ENCODE results near the gene KRT16.
"Not testable (repeated sequence)": the region's sequence is repeated elsewhere in the genome, so short reads cannot be mapped to it uniquely, and the experiment has no call there.

KRT16 gene

GRCh38 chr17:41610965-41611640, 1.5 kb downstream of the KRT16 start:
- TF ChIP-seq CTCF (IDR thresholded peaks at IDR 0.05; ENCODE audit: low read depth, low read length, poor library complexity, severe bottlenecking) (no peak), EZH2phosphoT487 (IDR thresholded peaks at IDR 0.05; ENCODE audit: borderline replicate concordance, low read length) (no peak)
- no peak overlapping the region for H3K27ac ChIP-seq (ENCODE audit: low read depth, low read length)
- H3F3A ChIP-seq (ENCODE audit: control insufficient read depth, insufficient read depth): no peaks in the 10 kb centered on the region
- H3K36me3 ChIP-seq (ENCODE audit: control insufficient read depth, low read length): no peaks in the 10 kb centered on the region
- no peaks in the 10 kb centered on the region for H3K79me2 ChIP-seq (ENCODE audit: control insufficient read depth, low read length)
- H4K20me1 ChIP-seq (ENCODE audit: control insufficient read depth, insufficient read depth, low read depth, low read length): no peaks in the 10 kb centered on the region
- H3K9me2 ChIP-seq (replicated peaks; ENCODE audit: control insufficient read depth, low read length): no peaks in the 10 kb centered on the region
- H3K4me2 ChIP-seq (ENCODE audit: low read length): no peak overlapping the region
- H3K4me1 ChIP-seq (ENCODE audit: control insufficient read depth, low read length): no peaks in the 10 kb centered on the region
- no peaks in the 10 kb centered on the region for H3K27me3 ChIP-seq (ENCODE audit: control insufficient read depth, low read length)
- H3K9me3 ChIP-seq (ENCODE audit: control insufficient read depth, insufficient read depth, low read length): peaks cover 5% of the 10 kb centered on the region; the same call in 1 of the 2 replicates
- no peak overlapping the region for H3K4me3 ChIP-seq (ENCODE audit: low read length)

GRCh38 chr17:41610061-41610517, 2.5 kb downstream of the KRT16 start:
- not testable (repeated sequence) for H4K20me1 ChIP-seq (ENCODE audit: control insufficient read depth, insufficient read depth, low read depth, low read length); H3K9me2 ChIP-seq (replicated peaks; ENCODE audit: control insufficient read depth, low read length); H3K4me3 ChIP-seq (ENCODE audit: low read length); H3F3A ChIP-seq (ENCODE audit: control insufficient read depth, insufficient read depth); H3K36me3 ChIP-seq (ENCODE audit: control insufficient read depth, low read length); H3K4me2 ChIP-seq (ENCODE audit: low read length); H3K27ac ChIP-seq (ENCODE audit: low read depth, low read length); H3K9me3 ChIP-seq (ENCODE audit: control insufficient read depth, insufficient read depth, low read length); H3K27me3 ChIP-seq (ENCODE audit: control insufficient read depth, low read length); H3K4me1 ChIP-seq (ENCODE audit: control insufficient read depth, low read length); H3K79me2 ChIP-seq (ENCODE audit: control insufficient read depth, low read length)

GRCh38 chr17:41606930-41607329, 5.6 kb downstream of the KRT16 start:
- not testable (repeated sequence) for H3K36me3 ChIP-seq (ENCODE audit: control insufficient read depth, low read length); H3K4me3 ChIP-seq (ENCODE audit: low read length); H3K79me2 ChIP-seq (ENCODE audit: control insufficient read depth, low read length); H3K9me2 ChIP-seq (replicated peaks; ENCODE audit: control insufficient read depth, low read length); H3K27ac ChIP-seq (ENCODE audit: low read depth, low read length); H3K27me3 ChIP-seq (ENCODE audit: control insufficient read depth, low read length); H3K9me3 ChIP-seq (ENCODE audit: control insufficient read depth, insufficient read depth, low read length); H3K4me2 ChIP-seq (ENCODE audit: low read length); H3K4me1 ChIP-seq (ENCODE audit: control insufficient read depth, low read length); H4K20me1 ChIP-seq (ENCODE audit: control insufficient read depth, insufficient read depth, low read depth, low read length); H3F3A ChIP-seq (ENCODE audit: control insufficient read depth, insufficient read depth)

GRCh38 chr17:41602524-41602923, 10.0 kb downstream of the KRT16 start:
- Histone ChIP-seq H4K20me1 (ENCODE audit: control insufficient read depth, insufficient read depth, low read depth, low read length) (no peaks in the 10 kb centered on the region), H3K4me1 (ENCODE audit: control insufficient read depth, low read length) (no peaks in the 10 kb centered on the region), H3K27me3 (ENCODE audit: control insufficient read depth, low read length) (no peaks in the 10 kb centered on the region), H3K4me3 (ENCODE audit: low read length) (no peak overlapping the region), H3F3A (ENCODE audit: control insufficient read depth, insufficient read depth) (no peaks in the 10 kb centered on the region), H3K36me3 (ENCODE audit: control insufficient read depth, low read length) (no peaks in the 10 kb centered on the region), H3K4me2 (ENCODE audit: low read length) (no peak overlapping the region), H3K9me2 (replicated peaks; ENCODE audit: control insufficient read depth, low read length) (no peaks in the 10 kb centered on the region), H3K27ac (ENCODE audit: low read depth, low read length) (no peak overlapping the region), H3K79me2 (ENCODE audit: control insufficient read depth, low read length) (no peaks in the 10 kb centered on the region), H3K9me3 (ENCODE audit: control insufficient read depth, insufficient read depth, low read length) (peaks cover 5% of the 10 kb centered on the region; the same call in 1 of the 2 replicates)
- TF ChIP-seq CTCF (IDR thresholded peaks at IDR 0.05; ENCODE audit: low read depth, low read length, poor library complexity, severe bottlenecking) (no peak), EZH2phosphoT487 (IDR thresholded peaks at IDR 0.05; ENCODE audit: borderline replicate concordance, low read length) (no peak)

Measured in DOHH2 (cell line).